Mononuclear cell (primary cell): ENCODE measurements around the gene IQGAP2. TPM values are rescaled to one million over a fixed set of nuclear protein-coding genes. Genes with fewer than 3 reads are reported as not detected.

Experiments
- H3K27me3 ChIP-seq: 2 replicates; pipeline ENCODE4 v1.6.0; 2011; ENCODE audit warnings: low read length, control low read depth; ENCODE audit not compliant: insufficient read depth
- H3K4me1 ChIP-seq: 2 replicates; pipeline ENCODE4 v1.5.1; 2011; ENCODE audit warnings: mild to moderate bottlenecking, low read length, control low read depth; ENCODE audit not compliant: insufficient read depth
- H3K4me3 ChIP-seq: 2 replicates; pipeline ENCODE4 v1.5.1; 2011; ENCODE audit warnings: mild to moderate bottlenecking, low read length, moderate library complexity
- H3K9me3 ChIP-seq: 2 replicates; pipeline ENCODE4 v1.5.1; 2011; ENCODE audit warnings: low read depth, mild to moderate bottlenecking, control low read depth, low read length
- total RNA-seq: library from RNA; depleted of rRNA; stranded (reverse); fragments of >200 nt; gene quantifications from one replicate; pipeline ENCODE4 v1.2.3, GENCODE V29; 2012

Gene IQGAP2
- total RNA-seq, 1 donor, result 75.0 TPM

- Histone ChIP-seq H3K4me1 (peaks cover 5% of the 10 kb centered on the region), H3K27me3 (no peaks in the 10 kb centered on the region), H3K9me3 (no peaks in the 10 kb centered on the region), H3K4me3 (no peak overlapping the region)
These were observed 173.4 kb downstream of the IQGAP2 start for GRCh38 chr5:76576450-76576849.

GRCh38 chr5:76576996-76577395, 173.9 kb downstream of the IQGAP2 start:
- no peaks in the 10 kb centered on the region for H3K9me3 ChIP-seq
- H3K4me1 ChIP-seq, result peaks cover 4% of the 10 kb centered on the region
- H3K4me3 ChIP-seq, result no peak overlapping the region
- H3K27me3 ChIP-seq, result no peaks in the 10 kb centered on the region

GRCh38 chr5:76579166-76579937, 176.3 kb downstream of the IQGAP2 start:
- H3K4me1 ChIP-seq, result peaks cover 11% of the 10 kb centered on the region
- H3K4me3 ChIP-seq, result no peak overlapping the region
- H3K9me3 ChIP-seq, result no peaks in the 10 kb centered on the region
- no peaks in the 10 kb centered on the region for H3K27me3 ChIP-seq

- Histone ChIP-seq H3K4me3 (no peak overlapping the region), H3K4me1 (peaks cover 11% of the 10 kb centered on the region), H3K9me3 (no peaks in the 10 kb centered on the region), H3K27me3 (no peaks in the 10 kb centered on the region)
These were observed 177.9 kb downstream of the IQGAP2 start for GRCh38 chr5:76580981-76581380.

- Histone ChIP-seq H3K4me3 (no peak overlapping the region), H3K27me3 (no peaks in the 10 kb centered on the region), H3K9me3 (no peaks in the 10 kb centered on the region), H3K4me1 (peaks cover 11% of the 10 kb centered on the region)
These were observed 179.4 kb downstream of the IQGAP2 start for GRCh38 chr5:76582230-76583162.

- H3K4me1 ChIP-seq, result peaks cover 11% of the 10 kb centered on the region
- H3K9me3 ChIP-seq, result no peaks in the 10 kb centered on the region
- no peak overlapping the region for H3K4me3 ChIP-seq
- H3K27me3 ChIP-seq, result no peaks in the 10 kb centered on the region
These were observed 180.3 kb downstream of the IQGAP2 start for GRCh38 chr5:76583163-76584047.

GRCh38 chr5:76585783-76586217, 182.7 kb downstream of the IQGAP2 start:
- Histone ChIP-seq H3K4me1 (peaks cover 11% of the 10 kb centered on the region), H3K27me3 (no peaks in the 10 kb centered on the region), H3K9me3 (no peaks in the 10 kb centered on the region), H3K4me3 (no peak overlapping the region)

- H3K27me3 ChIP-seq, result no peaks in the 10 kb centered on the region
- no peak overlapping the region for H3K4me3 ChIP-seq
- H3K4me1 ChIP-seq, result peaks cover 11% of the 10 kb centered on the region
- H3K9me3 ChIP-seq, result no peaks in the 10 kb centered on the region
These were observed 183.4 kb downstream of the IQGAP2 start for GRCh38 chr5:76586531-76586930.

GRCh38 chr5:76590027-76590426, 186.9 kb downstream of the IQGAP2 start:
- no peak overlapping the region for H3K4me3 ChIP-seq
- no peaks in the 10 kb centered on the region for H3K4me1 ChIP-seq
- no peaks in the 10 kb centered on the region for H3K27me3 ChIP-seq
- no peaks in the 10 kb centered on the region for H3K9me3 ChIP-seq

- Histone ChIP-seq H3K4me3 (no peak overlapping the region), H3K27me3 (no peaks in the 10 kb centered on the region), H3K9me3 (no peaks in the 10 kb centered on the region), H3K4me1 (no peaks in the 10 kb centered on the region)
These were observed 188.3 kb downstream of the IQGAP2 start for GRCh38 chr5:76591366-76591765.

- H3K9me3 ChIP-seq, result no peaks in the 10 kb centered on the region
- no peak overlapping the region for H3K4me3 ChIP-seq
- H3K4me1 ChIP-seq, result no peaks in the 10 kb centered on the region
- no peaks in the 10 kb centered on the region for H3K27me3 ChIP-seq
These were observed 189.6 kb downstream of the IQGAP2 start for GRCh38 chr5:76592692-76593091.

- H3K27me3 ChIP-seq, result no peaks in the 10 kb centered on the region
- no peaks in the 10 kb centered on the region for H3K9me3 ChIP-seq
- no peaks in the 10 kb centered on the region for H3K4me1 ChIP-seq
- H3K4me3 ChIP-seq, result no peak overlapping the region
These were observed 191.0 kb downstream of the IQGAP2 start for GRCh38 chr5:76594107-76594506.

- Histone ChIP-seq H3K27me3 (no peaks in the 10 kb centered on the region), H3K9me3 (no peaks in the 10 kb centered on the region), H3K4me3 (no peak overlapping the region), H3K4me1 (no peaks in the 10 kb centered on the region)
These were observed 192.8 kb downstream of the IQGAP2 start for GRCh38 chr5:76595755-76596481.

GRCh38 chr5:76598531-76598930, 195.4 kb downstream of the IQGAP2 start:
- H3K27me3 ChIP-seq, result no peaks in the 10 kb centered on the region
- no peak overlapping the region for H3K4me3 ChIP-seq
- H3K9me3 ChIP-seq, result no peaks in the 10 kb centered on the region
- no peaks in the 10 kb centered on the region for H3K4me1 ChIP-seq
